Erythroblast (primary cell): ENCODE results near the gene ING4.
A peak's percentile ranks its signal among the peaks of the same experiment; 100 is the strongest.

Source experiments
- GATA1 ChIP-seq: IDR thresholded peaks from 2 replicates; pipeline ENCODE4 v1.6.1; 2011; ENCODE audit warnings: low read depth, mild to moderate bottlenecking, control low read depth, low read length, moderate library complexity
- POLR2A ChIP-seq: IDR thresholded peaks from 2 replicates; pipeline ENCODE4 v1.6.1; 2011; ENCODE audit warnings: mild to moderate bottlenecking, low read length

DNA sequence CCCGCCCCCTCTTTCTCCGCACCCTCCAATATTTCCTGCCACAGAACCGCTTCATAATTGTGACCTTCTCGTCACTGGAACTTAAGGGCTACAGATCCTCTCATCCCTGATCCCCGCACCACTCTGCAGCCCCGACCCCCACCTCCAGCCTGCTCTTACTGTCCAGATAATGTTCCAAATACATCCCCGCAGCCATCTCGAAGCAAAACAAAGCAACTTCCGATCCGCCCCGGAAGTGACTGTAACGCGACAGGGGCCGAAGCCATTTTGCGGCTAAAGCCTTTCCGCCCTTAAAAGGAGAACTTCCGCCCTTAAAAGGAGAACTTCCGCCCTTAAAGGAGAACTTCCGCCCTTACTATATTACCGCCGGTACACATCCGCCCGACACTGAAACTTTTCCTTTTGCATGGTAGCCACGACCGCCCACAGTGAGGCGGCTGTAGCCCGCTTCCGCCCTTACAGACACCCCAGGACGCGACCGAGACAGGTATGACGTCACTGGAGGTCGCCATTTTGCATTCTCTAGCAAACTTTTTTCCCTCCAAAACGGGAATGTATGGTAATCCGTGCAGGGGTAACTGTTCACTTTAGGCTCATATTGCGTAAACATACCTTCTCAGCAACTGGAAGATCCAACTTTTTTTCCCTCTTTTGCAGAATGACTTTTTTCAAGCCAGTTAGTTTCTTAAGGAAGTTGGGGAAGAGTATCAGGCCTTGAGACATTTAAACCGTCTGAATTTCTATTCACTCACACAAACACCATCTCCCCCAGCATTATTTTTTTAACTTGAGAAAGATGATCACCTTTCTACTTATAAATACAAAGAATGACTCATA, at the start of gene ING4:
- peak; percentile 70 for TF ChIP-seq POLR2A
- no peak for TF ChIP-seq GATA1
